ENCODE measurements around the gene ARID3A. TPM values are rescaled to one million over a fixed set of nuclear protein-coding genes. Genes with fewer than 3 reads are reported as not detected.

ARID3A gene
- total and polyA plus RNA-seq, 7 donors: 1.4 to 11.6 (median 3.7) TPM

DNA sequence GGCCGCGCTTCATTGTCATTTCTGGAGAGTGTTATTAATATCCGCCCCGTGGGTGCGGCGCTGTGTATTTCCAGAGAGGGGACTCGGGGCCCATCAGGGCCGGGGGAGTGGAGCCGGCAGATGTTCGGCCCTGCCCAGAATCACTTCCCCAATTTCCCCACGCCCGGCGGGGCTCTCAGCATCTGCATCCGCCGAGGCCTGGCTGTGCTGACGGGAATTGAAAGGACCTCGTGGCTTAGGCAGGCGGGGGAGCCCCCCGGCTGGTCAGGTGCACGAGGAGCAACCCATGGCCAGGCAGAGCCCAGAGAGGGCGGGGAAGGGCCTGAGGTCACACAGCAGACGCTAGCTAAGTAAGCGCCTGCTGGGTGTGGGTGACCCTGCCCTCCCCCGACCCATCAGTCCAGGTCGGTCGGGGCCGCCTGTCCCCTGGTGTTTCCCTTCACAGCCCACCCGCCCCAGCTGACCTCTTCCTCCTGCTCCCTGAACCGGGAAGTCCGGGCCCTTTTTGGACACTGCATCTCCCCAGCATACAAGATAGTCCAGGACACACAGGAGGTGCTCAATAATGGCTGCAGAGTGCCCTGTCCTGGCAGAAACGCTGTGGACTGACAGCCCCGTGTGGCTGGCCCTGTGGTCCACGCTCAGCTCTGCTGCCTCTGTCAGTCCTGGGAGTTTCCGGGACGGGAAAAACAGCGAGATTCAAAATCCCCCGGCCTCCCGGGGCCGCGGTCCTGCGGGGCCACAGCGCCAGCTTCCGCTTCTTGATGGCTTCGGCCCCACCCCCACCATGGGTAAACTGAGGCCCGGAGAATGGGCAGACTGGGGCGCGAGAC, 22.1 kb downstream of the ARID3A start:
- Histone ChIP-seq H3K27me3 (no peaks in the 10 kb centered on the region), H3K4me3 (no peak overlapping the region), H3K27ac (no peak overlapping the region), H3K9me3 (no peaks in the 10 kb centered on the region), H3K4me1 (peaks cover 0 to 24% (median 5%) of the 10 kb centered on the region in 4 donors), H3K36me3 (no peaks in the 10 kb centered on the region)
- intact Hi-C loops (cut with DNase I): no loop called here
- peak in 1 of 4 donors; percentile 21 for TF ChIP-seq EP300 (IDR thresholded peaks at IDR 0.05)
- TF ChIP-seq POLR2AphosphoS5 (IDR thresholded peaks at IDR 0.05): peak in 3 of 4 donors; percentile 35 to 69 (median 53)
- no peak for TF ChIP-seq POLR2A (IDR thresholded peaks at IDR 0.05)
- WGBS, 2 donors: 66 to 79% methylated on average over 47 of the region's 47 CpGs
- peak; percentile 87 for DNase-seq

DNA sequence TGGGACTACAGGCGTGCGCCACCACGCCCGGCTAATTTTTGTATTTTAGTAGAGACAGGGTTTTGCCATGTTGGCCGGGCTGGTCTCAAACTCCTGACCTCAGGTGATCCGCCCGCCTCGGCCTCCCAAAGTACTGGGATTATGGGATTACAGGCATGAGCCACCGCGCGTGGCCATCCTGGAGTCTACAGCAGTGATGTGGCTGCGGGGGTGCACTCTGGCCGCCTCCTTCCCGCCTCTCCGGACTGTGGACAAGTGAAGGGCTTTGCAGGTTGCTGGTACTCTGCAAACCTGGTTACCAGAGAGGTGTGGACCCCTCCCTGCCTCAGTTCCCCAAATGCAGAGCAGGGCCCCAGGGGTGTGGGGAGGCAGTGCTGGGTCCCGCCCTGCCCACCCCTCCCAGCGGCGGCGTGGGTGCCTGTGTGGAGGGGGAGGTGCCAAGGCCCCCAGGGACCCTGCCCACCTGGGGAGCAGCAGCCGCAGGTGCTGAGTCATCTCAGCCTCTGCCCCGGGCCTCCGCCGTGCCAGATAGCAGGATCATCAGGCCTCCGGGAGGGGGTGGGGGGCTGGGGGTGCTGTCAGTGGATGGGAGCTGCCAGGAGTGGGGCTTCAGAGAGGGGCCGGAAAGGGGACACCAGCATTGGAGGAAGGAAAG, 23.1 kb downstream of the ARID3A start:
- Histone ChIP-seq H3K36me3 (no peaks in the 10 kb centered on the region), H3K4me3 (no peak overlapping the region), H3K27ac (no peak overlapping the region), H3K27me3 (no peaks in the 10 kb centered on the region), H3K9me3 (no peaks in the 10 kb centered on the region), H3K4me1 (peaks cover 0 to 27% (median 12%) of the 10 kb centered on the region in 4 donors)
- WGBS, 2 donors: 76 to 88% methylated on average over 25 of the region's 25 CpGs
- TF ChIP-seq EP300 (IDR thresholded peaks at IDR 0.05): no peak
- TF ChIP-seq POLR2AphosphoS5 (IDR thresholded peaks at IDR 0.05): no peak
- no peak for TF ChIP-seq POLR2A (IDR thresholded peaks at IDR 0.05)
- TF ChIP-seq, protein P1, sequence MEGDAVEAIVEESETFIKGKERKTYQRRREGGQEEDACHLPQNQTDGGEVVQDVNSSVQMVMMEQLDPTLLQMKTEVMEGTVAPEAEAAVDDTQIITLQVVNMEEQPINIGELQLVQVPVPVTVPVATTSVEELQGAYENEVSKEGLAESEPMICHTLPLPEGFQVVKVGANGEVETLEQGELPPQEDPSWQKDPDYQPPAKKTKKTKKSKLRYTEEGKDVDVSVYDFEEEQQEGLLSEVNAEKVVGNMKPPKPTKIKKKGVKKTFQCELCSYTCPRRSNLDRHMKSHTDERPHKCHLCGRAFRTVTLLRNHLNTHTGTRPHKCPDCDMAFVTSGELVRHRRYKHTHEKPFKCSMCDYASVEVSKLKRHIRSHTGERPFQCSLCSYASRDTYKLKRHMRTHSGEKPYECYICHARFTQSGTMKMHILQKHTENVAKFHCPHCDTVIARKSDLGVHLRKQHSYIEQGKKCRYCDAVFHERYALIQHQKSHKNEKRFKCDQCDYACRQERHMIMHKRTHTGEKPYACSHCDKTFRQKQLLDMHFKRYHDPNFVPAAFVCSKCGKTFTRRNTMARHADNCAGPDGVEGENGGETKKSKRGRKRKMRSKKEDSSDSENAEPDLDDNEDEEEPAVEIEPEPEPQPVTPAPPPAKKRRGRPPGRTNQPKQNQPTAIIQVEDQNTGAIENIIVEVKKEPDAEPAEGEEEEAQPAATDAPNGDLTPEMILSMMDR (IDR thresholded peaks at IDR 0.05): no peak
- intact Hi-C loops (cut with DNase I): no loop called here
- DNase-seq: no peak

DNA sequence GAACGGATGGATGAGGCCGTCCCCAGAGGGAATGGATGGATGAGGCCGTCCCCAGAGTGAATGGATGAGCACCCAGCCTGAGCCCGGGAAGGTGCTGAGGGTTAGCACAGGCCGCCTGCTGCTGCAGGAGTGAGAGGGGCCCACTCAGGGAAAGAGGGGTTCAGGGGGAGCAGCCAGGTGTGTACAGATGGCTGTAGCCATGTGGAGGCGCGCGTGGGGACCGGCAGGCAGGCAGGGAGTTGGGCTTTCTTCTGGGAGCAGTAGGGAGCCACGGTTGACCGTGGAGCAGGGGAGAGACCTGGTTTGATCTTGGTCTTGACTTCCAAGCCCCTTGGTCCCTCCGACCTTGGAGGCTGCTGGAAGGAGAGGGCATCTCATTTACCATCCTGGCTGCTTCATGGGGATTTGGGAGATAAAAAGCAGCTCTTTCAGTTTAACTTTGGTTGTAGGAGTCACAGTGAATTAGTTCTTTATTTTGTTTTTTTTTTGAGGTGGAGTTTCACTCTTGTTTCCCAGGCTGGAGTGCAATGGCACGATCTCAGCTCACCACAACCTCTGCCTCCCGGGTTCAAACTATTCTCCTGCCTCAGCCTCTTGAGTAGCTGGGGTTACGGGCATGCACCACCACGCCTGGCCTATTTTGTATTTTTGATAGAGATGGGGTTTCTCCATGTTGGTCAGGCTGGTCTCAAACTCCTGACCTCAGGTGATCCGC, 24.7 kb downstream of the ARID3A start:
- WGBS, 2 donors: 84% methylated on average over 17 of the region's 17 CpGs
- intact Hi-C loops (cut with DNase I): no loop called here
- Histone ChIP-seq H3K36me3 (no peaks in the 10 kb centered on the region), H3K4me1 (peaks cover 0 to 13% (median 12%) of the 10 kb centered on the region in 4 donors), H3K4me3 (no peak overlapping the region), H3K27me3 (no peaks in the 10 kb centered on the region), H3K9me3 (no peaks in the 10 kb centered on the region), H3K27ac (no peak overlapping the region)
- TF ChIP-seq EP300 (IDR thresholded peaks at IDR 0.05) (no peak), POLR2A (IDR thresholded peaks at IDR 0.05) (no peak), POLR2AphosphoS5 (IDR thresholded peaks at IDR 0.05) (no peak)
- TF ChIP-seq, protein P1 (IDR thresholded peaks at IDR 0.05): no peak
- no peak for DNase-seq

DNA sequence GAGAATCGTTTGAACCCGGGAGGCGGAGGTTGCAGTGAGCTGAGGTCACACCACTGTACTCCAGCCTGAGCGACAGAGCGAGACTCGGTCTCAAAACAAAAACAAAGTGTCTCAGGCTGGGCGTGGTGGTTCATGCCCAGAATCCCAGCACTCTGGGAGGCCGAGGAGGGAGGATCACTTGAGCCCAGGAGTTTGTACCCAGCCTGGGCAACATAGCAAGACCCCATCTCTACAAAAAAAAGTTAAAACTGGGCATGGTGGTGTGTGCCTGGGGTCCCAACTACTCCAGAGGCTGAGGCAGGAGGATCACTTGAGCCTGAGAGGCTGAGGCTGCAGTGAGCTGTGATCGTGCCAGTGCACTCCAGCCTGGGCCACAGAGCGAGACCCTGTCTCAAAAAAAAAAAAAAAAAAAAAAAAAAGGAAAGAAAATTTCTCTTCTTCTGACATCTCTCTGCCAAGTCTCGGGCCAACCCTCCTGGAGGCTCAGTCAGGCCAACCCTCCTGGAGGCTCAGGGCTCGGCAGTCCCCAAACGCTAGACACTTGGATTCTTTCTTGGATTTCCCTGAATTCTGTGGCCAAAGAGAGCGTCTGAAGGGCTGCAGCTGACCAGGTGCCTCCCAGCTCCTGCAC, 26.3 kb downstream of the ARID3A start:
- Histone ChIP-seq H3K27me3 (no peaks in the 10 kb centered on the region), H3K4me3 (no peak overlapping the region), H3K36me3 (no peaks in the 10 kb centered on the region), H3K4me1 (peaks cover 0 to 23% (median 19%) of the 10 kb centered on the region in 4 donors), H3K9me3 (no peaks in the 10 kb centered on the region), H3K27ac (no peak overlapping the region)
- TF ChIP-seq, protein P1 (IDR thresholded peaks at IDR 0.05): no peak
- 24 to 65% methylated on average over 14 of the region's 14 CpGs for WGBS, 2 donors
- intact Hi-C loops (cut with DNase I): no loop called here
- DNase-seq: no peak

Data from sigmoid colon (tissue), 7 donors.